ENCODE data around the gene ALKAL2.

ALKAL2 gene

GRCh38 chr2:231521-232185 lies 56.2 kb downstream of the ALKAL2 start:
- Histone ChIP-seq H4K8ac (ENCODE audit: low read depth, low read length) (no peak overlapping the region), H3K79me1 (ENCODE audit: low read depth, low read length) (no peaks in the 10 kb centered on the region), H4K91ac (ENCODE audit: low read depth, low read length, poor library complexity) (no peak overlapping the region), H3K4me1 (ENCODE audit: control insufficient read depth in 2 of 2, insufficient read depth in 1 of 2, low read depth in 1 of 2, low read length in 2 of 2) (peaks cover 0 to 3% of the 10 kb centered on the region in 2 donors), H3K4me3 (ENCODE audit: low read length in 2 of 2) (no peak overlapping the region), H3K4ac (ENCODE audit: low read length) (no peak overlapping the region), H3K9me3 (replicated peaks in 1 of 2; ENCODE audit: control insufficient read depth in 2 of 2, insufficient read depth in 1 of 2, low read depth in 1 of 2, low read length in 2 of 2) (peaks cover 0 to 7% of the 10 kb centered on the region in 2 donors), H2AFZ (ENCODE audit: low read length) (no peak overlapping the region), H3K9ac (ENCODE audit: low read depth, low read length, poor library complexity) (no peak overlapping the region), H3K4me2 (ENCODE audit: insufficient read depth, low read length, poor library complexity, severe bottlenecking) (no peak overlapping the region), H2BK15ac (ENCODE audit: low read length) (no peak overlapping the region), H3K36me3 (replicated peaks in 1 of 2; ENCODE audit: control insufficient read depth in 2 of 2, insufficient read depth in 2 of 2, low read length in 2 of 2) (peaks cover 0 to 41% of the 10 kb centered on the region in 2 donors), H3K27me3 (ENCODE audit: control insufficient read depth in 3 of 3, insufficient read depth in 3 of 3, low read depth in 1 of 3, low read length in 3 of 3) (no peaks in the 10 kb centered on the region), H3K14ac (ENCODE audit: low read length) (no peak overlapping the region), H2BK5ac (ENCODE audit: low read length) (no peak overlapping the region), H2AK5ac (ENCODE audit: low read depth, low read length) (no peak overlapping the region), H2BK120ac (ENCODE audit: low read depth, low read length) (no peak overlapping the region), H3K27ac (replicated peaks; ENCODE audit: low read length) (no peak overlapping the region), H3K23ac (ENCODE audit: low read depth, low read length, poor library complexity) (no peak overlapping the region), H2BK12ac (ENCODE audit: low read length) (no peak overlapping the region), H3K18ac (ENCODE audit: low read length) (no peak overlapping the region)
- no CpG with 5 or more reads among the region's 9 CpGs for WGBS, 2 donors (ENCODE audit: extremely low coverage in 2 of 2, insufficient read length in 2 of 2, insufficient replicate concordance in 1 of 2)
- no peak for DNase-seq (ENCODE audit: low spot score)
